ENCODE data around the gene SAMD4B.
A peak's percentile ranks its signal among the peaks of the same experiment; 100 is the strongest.
"Not testable (repeated sequence)": the region's sequence is repeated elsewhere in the genome, so short reads cannot be mapped to it uniquely, and the experiment has no call there.

SAMD4B gene

DNA sequence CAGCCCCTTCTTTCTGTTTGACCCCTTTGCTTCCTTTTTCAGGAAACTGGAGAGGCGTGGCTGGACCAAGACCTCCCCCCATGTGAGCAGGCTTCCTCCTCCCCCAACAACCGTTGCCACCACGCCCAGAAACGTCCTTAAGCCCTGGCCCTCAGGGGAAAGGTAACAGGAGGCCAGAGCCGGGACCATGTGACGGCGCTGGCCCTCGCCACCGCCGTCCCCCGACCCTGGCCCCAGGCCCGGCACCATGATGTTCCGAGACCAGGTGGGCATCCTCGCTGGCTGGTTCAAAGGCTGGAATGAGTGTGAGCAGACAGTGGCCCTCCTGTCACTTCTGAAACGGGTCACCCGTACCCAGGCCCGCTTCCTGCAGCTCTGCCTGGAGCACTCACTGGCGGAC, 14.4 kb downstream of the SAMD4B start:
- Mint-ChIP-seq H3K36me3 (peaks cover 32% of the 10 kb centered on the region), H3K27me3 (no peaks in the 10 kb centered on the region), H3K4me1 (peaks cover 6% of the 10 kb centered on the region), H3K27ac (no peak overlapping the region), H3K9me3 (no peaks in the 10 kb centered on the region), H3K4me3 (no peak overlapping the region)
- no peak for ATAC-seq (ENCODE audit: low read depth)
- DNase-seq (ENCODE audit: low spot score in 2 of 2): no peak

DNA sequence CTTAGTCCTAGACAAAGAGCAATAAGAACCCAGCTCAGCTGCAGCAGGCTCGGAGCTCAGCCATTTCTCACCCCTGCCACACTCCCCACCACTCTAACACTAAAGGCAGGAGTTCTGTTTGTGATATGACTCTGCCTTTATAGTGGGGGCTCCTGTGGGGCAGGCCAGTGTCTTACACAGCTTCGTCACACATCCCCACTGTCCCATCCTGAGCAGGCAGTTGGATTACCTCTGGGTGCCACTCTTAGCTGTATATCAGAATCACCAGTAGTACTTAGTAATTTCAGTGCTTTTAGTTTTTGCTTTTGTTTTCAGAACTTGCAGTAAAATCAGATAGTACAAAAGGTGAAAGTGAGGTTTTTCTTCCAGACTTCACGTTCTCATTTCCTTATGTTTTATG, 16.8 kb downstream of the SAMD4B start:
- H3K27me3 Mint-ChIP-seq: no peaks in the 10 kb centered on the region

DNA sequence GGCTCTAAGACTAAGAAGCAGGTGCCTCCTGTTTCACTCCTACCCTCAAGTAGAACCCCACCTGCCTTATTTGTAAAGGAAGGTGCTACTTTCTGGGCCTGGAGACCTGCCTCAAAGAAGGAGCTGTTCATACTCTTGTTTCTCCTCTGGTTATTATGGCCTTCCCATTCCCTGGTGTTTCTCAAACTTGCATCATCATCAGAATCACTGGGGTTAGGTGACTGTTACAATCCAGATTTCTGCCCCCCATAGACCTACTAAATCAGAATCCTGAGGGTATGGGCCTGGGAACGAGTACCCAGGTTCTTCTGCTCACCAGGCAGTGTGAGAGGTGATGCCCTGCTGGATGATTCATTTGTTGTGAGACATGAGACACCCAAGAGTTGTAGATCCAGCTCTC, 18.4 kb downstream of the SAMD4B start:
- no peak overlapping the region for H3K4me3 Mint-ChIP-seq
- DNase-seq (ENCODE audit: low spot score in 2 of 2) (no peak), ATAC-seq (ENCODE audit: low read depth) (no peak)
- no peaks in the 10 kb centered on the region for H3K9me3 Mint-ChIP-seq
- peaks cover 30% of the 10 kb centered on the region for H3K4me1 Mint-ChIP-seq
- peaks cover 26% of the 10 kb centered on the region for H3K36me3 Mint-ChIP-seq
- H3K27ac Mint-ChIP-seq: peak overlapping the region; percentile 22
- H3K27me3 Mint-ChIP-seq: no peaks in the 10 kb centered on the region

More for the DNA sequence above, 16.8 kb downstream of the SAMD4B start:
- peaks cover 26% of the 10 kb centered on the region for H3K4me1 Mint-ChIP-seq
- no peak overlapping the region for H3K27ac Mint-ChIP-seq
- H3K9me3 Mint-ChIP-seq: no peaks in the 10 kb centered on the region
- H3K4me3 Mint-ChIP-seq: no peak overlapping the region
- DNase-seq (ENCODE audit: low spot score in 2 of 2): no peak
- H3K36me3 Mint-ChIP-seq: peaks cover 33% of the 10 kb centered on the region
- no peak for ATAC-seq (ENCODE audit: low read depth)

DNA sequence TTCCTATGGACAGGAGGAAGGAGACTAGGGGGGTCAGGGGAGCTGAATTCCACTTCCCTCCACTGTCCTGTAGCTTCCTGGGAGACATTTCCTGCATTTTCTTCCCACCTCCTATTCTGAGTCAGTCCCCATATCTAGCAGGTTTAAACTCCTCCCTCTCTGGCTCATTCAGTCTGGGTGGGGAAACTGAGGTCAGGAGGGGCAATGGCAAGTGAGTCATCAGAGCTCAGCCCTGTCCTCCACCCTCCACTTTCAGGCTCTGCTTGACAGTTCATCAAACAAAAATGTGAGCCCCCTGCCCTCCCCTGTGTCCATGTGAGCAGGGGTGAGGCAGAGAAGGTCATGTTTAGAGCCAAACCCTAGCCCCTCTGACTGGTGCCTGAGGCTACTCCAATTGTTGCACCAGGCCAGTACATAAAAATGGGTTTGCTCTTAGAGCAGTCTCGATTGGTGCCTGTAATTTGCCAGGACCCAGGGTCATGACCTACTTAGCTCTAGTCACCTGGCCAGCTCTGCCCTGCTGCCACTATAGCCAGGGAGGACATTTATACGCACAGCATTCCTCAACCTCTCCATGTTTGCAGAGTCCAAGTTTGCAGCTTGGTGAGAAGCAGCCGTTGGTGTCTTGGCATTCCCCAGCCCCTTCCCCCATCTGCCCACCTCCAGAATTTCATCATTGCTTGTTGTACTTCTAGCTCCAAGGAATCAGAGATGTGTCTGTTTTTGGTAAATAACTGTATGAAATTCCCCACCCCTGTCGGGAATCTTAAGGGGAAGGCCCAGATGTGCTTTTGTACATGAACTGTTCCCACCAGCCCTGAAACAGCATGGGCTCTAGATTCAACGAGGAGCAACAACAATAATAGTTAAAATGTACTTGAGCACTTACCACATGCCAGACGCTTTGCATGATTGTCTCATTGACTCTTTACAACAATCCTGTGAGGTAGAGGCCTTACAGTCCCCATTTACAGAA, 20.7 kb downstream of the SAMD4B start:
- Mint-ChIP-seq H3K4me3 (peak overlapping the region; percentile 54), H3K27ac (peak overlapping the region; percentile 93), H3K4me1 (peaks cover 31% of the 10 kb centered on the region), H3K9me3 (no peaks in the 10 kb centered on the region), H3K36me3 (peaks cover 18% of the 10 kb centered on the region), H3K27me3 (no peaks in the 10 kb centered on the region)
- DNase-seq (ENCODE audit: low spot score in 2 of 2): no peak
- ATAC-seq (ENCODE audit: low read depth): peak; percentile 9

DNA sequence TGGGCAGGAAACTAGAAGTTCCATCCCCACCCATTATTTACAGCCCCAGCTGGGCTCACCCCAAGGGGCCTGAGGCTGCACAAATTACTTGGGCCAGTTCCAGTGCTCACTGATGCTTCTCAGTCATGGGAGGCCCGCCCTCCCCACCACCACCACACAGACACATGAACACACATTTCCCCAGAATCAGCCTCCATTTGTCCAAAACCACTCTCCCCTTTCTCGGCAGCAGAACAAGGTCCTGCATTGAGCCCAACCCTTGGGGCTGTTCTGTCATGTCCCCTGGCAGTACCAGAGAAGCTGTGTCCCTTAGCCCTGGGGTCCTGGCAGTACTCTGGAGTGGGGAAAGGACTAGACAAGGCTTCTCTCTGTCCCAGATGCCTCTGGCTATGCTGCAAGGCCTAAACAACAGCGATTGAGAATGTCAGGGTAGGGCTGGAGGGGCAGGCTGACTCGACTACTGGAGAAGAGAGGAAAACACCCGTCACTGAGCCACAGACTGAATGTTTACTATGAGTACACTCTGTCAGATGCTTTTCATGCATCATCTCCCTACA, 21.8 kb downstream of the SAMD4B start:
- no peak for DNase-seq (ENCODE audit: low spot score in 2 of 2)
- no peaks in the 10 kb centered on the region for H3K27me3 Mint-ChIP-seq
- peaks cover 31% of the 10 kb centered on the region for H3K4me1 Mint-ChIP-seq
- peak overlapping the region; percentile 54 for H3K4me3 Mint-ChIP-seq
- peak overlapping the region; percentile 93 for H3K27ac Mint-ChIP-seq
- peak; percentile 88 for ATAC-seq (ENCODE audit: low read depth)
- no peaks in the 10 kb centered on the region for H3K9me3 Mint-ChIP-seq
- H3K36me3 Mint-ChIP-seq: peaks cover 23% of the 10 kb centered on the region

DNA sequence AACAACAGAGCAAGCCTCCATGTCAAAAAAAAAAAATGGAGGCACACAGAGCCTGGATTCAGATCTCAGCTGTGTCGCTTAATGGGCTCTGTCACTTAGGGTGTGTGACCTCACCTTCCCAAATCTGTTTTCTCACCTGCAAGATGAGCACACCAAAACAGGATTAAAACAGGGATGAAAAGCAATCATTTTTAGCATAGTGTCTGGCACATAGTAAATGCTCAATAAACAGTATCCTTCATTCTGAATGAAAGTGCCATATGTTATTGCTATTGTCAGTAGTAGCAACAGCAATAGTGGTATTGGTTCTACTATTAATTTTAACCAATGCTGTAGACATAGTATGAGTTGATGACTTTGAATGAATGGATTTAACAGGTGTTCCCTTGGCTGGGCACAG, 23.3 kb downstream of the SAMD4B start:
- peaks cover 30% of the 10 kb centered on the region for H3K4me1 Mint-ChIP-seq
- H3K4me3 Mint-ChIP-seq: no peak overlapping the region
- H3K27ac Mint-ChIP-seq: no peak overlapping the region
- DNase-seq (ENCODE audit: low spot score in 2 of 2) (no peak), ATAC-seq (ENCODE audit: low read depth) (no peak)
- H3K9me3 Mint-ChIP-seq: no peaks in the 10 kb centered on the region
- peaks cover 22% of the 10 kb centered on the region for H3K36me3 Mint-ChIP-seq
- no peaks in the 10 kb centered on the region for H3K27me3 Mint-ChIP-seq

DNA sequence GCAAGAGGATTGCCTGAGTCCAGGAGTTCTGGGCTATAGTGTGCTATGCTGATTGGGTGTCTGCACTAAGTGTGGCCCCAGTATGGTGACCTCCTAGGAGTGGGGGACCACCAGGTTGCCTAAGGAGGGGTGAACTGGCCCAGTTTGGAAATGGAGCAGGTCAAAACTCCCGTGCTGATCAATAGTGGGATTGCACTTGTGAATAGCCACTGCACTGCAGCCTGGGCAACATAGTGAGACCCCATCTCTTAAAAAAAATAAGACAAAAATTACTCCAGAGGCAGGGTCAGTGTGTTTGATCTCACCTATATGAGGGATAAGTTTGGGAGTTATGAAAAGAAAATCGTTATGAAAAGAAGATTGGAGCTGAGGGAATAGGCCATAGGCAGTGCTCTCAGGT, 27.0 kb downstream of the SAMD4B start:
- DNase-seq (ENCODE audit: low spot score in 2 of 2): no peak
- H3K27ac Mint-ChIP-seq: no peak overlapping the region
- peaks cover 6% of the 10 kb centered on the region for H3K4me1 Mint-ChIP-seq
- no peaks in the 10 kb centered on the region for H3K9me3 Mint-ChIP-seq
- no peak for ATAC-seq (ENCODE audit: low read depth)
- no peak overlapping the region for H3K4me3 Mint-ChIP-seq
- H3K36me3 Mint-ChIP-seq: peaks cover 31% of the 10 kb centered on the region
- no peaks in the 10 kb centered on the region for H3K27me3 Mint-ChIP-seq

DNA sequence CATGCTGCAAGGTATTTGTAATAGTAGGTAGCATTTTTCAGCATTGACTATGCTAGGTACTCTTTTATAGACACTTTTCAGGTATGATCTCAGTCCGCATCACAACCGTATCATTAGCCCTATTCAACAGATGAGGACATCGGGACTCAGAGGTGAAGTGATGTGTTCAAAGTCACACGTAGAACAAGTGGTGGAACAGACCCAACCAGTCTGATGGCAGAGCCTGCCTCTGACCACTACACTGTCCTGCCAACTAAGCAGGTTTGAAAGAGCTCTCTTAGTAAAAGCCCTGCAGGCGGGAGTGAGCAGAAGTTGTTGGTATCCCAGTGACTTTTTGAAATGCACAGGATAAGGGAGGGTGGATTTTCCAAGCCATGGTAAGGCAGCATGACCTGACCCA, 28.5 kb downstream of the SAMD4B start:
- Mint-ChIP-seq H3K27ac (no peak overlapping the region), H3K9me3 (no peaks in the 10 kb centered on the region), H3K4me3 (no peak overlapping the region), H3K4me1 (peaks cover under 1% of the 10 kb centered on the region), H3K36me3 (peaks cover 31% of the 10 kb centered on the region), H3K27me3 (no peaks in the 10 kb centered on the region)
- no peak for ATAC-seq (ENCODE audit: low read depth)
- no peak for DNase-seq (ENCODE audit: low spot score in 2 of 2)

DNA sequence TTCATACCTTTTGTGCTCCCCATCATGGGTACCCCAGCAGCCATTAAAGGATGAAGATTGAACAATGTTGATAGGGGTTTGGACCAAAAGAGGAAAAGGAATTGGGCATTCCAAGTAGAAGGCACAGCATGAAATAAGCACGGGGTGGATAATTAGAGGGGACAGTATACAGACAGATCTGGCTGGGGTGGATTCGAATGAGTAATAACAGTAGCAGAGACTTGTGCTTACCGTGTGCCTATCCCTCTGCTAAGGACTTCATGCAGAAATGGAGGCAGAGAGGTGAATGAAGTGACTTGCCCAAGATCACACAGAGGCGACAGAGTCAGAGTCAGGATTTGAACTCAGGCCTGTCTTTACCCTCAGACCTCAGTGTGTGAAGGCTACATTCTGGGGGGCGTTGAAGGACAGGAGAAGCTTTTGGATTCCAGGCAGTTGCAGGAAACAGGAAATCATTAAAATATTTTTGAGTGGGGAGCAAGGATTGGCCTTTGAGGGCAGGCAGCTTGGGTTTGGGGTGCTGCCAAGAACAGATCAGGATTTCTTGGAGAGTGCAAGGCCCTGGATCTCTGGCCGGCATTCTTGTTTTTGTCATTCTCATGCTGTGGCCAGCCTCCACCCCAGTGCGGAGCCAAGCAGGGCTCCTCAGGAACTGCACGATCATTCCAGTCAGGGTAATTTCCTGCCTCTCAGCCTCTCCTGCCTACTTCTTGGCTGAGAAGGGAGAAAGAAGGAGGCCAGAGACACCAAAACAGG, 30.0 kb downstream of the SAMD4B start:
- H3K4me1 Mint-ChIP-seq: no peaks in the 10 kb centered on the region
- no peaks in the 10 kb centered on the region for H3K9me3 Mint-ChIP-seq
- DNase-seq (ENCODE audit: low spot score in 2 of 2): no peak
- H3K27me3 Mint-ChIP-seq: no peaks in the 10 kb centered on the region
- H3K27ac Mint-ChIP-seq: peak overlapping the region; percentile 10
- no peak overlapping the region for H3K4me3 Mint-ChIP-seq
- peaks cover 37% of the 10 kb centered on the region for H3K36me3 Mint-ChIP-seq
- ATAC-seq (ENCODE audit: low read depth): no peak

DNA sequence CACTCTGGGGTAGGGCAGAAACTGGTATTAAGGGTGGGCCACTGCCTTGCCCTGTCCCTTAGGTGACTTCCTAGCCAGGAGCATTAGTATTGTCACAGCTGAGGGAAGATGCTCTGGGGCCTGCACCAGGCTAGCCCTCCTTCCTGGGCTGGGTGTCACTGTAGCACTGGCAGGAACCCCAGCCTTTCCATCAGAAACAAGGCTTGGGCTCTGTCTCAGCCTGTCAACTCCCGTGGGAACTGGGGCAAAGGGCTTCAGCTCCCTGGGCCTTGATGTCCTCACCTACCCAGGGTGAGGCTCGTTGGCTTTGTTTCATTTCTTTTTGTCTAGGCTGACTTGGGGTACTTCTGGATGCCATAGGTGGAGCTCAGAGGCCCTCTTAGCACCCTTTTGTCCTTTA, 30.7 kb downstream of the SAMD4B start:
- H3K36me3 Mint-ChIP-seq: peaks cover 39% of the 10 kb centered on the region

DNA sequence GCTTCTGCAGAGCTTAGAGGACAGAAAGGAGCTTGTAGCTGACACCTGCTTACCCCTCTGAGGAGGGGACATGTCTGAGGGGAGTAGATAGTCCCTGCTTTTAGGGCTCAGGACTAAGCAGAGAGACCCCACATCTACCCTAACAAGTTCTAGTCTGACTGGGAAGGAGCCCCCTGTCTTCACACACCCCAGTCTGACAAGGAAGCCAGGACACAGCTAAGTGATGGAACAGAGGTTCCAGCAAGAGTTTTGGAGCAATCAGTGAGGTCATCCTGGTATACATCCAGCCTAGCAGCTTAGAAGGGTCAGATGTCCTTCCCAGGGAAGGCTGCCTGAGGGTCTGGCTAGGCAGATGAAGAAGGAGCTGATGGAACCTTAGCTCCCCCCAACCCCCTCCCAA, 33.7 kb downstream of the SAMD4B start:
- Mint-ChIP-seq H3K4me3 (no peak overlapping the region), H3K4me1 (no peaks in the 10 kb centered on the region), H3K27me3 (no peaks in the 10 kb centered on the region), H3K36me3 (peaks cover 33% of the 10 kb centered on the region), H3K9me3 (no peaks in the 10 kb centered on the region), H3K27ac (no peak overlapping the region)
- ATAC-seq (ENCODE audit: low read depth) (no peak), DNase-seq (ENCODE audit: low spot score in 2 of 2) (no peak)

More for the DNA sequence above, 30.7 kb downstream of the SAMD4B start:
- no peak for ATAC-seq (ENCODE audit: low read depth)
- no peaks in the 10 kb centered on the region for H3K9me3 Mint-ChIP-seq
- DNase-seq (ENCODE audit: low spot score in 2 of 2): no peak
- H3K4me3 Mint-ChIP-seq: no peak overlapping the region
- peak overlapping the region; percentile 75 for H3K27ac Mint-ChIP-seq
- H3K4me1 Mint-ChIP-seq: no peaks in the 10 kb centered on the region
- no peaks in the 10 kb centered on the region for H3K27me3 Mint-ChIP-seq

DNA sequence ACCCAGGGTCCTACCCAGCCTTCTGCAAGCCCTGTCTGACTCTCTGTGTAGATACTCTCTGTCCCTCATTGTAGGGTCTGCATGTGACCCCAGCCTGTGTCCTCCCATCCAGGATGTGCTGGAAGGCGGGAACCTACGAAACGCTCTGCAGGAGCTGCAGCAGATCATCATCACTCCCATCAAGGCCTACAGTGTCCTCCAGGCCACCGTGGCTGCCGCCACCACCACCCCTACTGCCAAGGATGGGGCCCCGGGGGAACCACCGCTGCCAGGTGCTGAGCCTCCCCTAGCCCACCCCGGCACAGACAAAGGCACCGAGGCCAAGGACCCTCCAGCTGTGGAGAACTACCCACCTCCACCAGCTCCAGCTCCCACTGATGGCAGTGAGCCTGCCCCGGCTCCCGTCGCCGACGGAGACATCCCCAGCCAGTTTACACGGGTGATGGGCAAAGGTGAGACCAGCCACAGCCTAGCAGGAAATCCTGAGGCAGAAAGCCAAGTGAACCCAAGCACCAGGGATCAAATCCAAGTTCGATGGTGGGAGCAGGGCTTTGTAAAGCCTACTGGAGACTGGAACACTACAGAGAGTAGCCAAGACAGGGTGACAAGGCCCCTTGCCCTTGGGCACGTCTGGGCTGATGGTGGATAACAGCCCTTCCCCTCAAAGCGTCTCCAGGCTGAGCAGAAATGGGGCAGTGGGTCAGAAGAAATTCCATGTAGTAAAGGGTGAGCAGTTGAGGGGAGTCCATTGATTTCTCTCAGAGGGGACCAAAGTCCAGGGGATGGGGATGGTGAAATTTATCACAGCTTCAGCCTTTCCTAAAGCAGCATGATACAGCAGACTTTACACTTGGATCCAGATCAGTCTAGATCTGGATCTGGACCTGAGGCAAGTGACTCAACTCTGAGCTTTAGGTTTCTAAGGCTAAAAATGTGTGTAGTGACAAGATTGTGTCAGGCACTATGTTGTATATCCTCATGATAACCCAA, 35.4 kb downstream of the SAMD4B start:
- no peak overlapping the region for H3K4me3 Mint-ChIP-seq
- H3K9me3 Mint-ChIP-seq: no peaks in the 10 kb centered on the region
- H3K4me1 Mint-ChIP-seq: no peaks in the 10 kb centered on the region
- no peak overlapping the region for H3K27ac Mint-ChIP-seq
- no peak for DNase-seq (ENCODE audit: low spot score in 2 of 2)
- H3K36me3 Mint-ChIP-seq: peaks cover 34% of the 10 kb centered on the region
- H3K27me3 Mint-ChIP-seq: no peaks in the 10 kb centered on the region
- no peak for ATAC-seq (ENCODE audit: low read depth)

DNA sequence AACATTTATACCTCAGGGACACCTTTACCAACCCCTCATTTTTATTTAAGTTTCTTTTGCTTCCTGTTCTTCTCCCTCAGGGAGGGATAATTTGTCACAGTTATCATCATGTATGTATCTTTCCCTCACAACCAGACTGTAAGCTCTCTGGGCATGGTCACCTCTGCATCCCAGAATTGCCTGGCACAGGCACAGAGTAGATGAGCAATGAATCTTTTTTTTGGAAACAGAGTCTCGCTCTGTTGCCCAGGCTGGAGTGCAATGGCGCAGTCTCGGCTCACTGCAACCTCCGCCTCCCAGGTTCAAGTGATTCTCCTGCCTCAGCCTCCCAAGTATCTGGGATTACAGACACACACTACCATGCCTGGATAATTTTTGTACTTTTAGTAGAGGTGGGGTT, 37.1 kb downstream of the SAMD4B start:
- H3K4me3 Mint-ChIP-seq; DNase-seq (ENCODE audit: low spot score in 2 of 2); ATAC-seq (ENCODE audit: low read depth); H3K4me1 Mint-ChIP-seq; H3K9me3 Mint-ChIP-seq; H3K27me3 Mint-ChIP-seq: not testable (repeated sequence)
- Mint-ChIP-seq H3K36me3 (peaks cover 37% of the 10 kb centered on the region), H3K27ac (peak overlapping the region; percentile 25)

Measured in memory B cell (primary cell).